HepG2 (cell line): Measurements from ENCODE around the gene P2RY11. TPM values are rescaled to one million over a fixed set of nuclear protein-coding genes. Genes with fewer than 3 reads are reported as not detected.

Experiments
- AGO2 ChIP-seq: fragments of 200-400 bp; formaldehyde crosslinking; optimal IDR thresholded peaks from 2 replicates; pipeline ENCODE3; 2017; ENCODE audit warnings: mild to moderate bottlenecking, low read depth, low read length, moderate library complexity
- AKNA ChIP-seq: sonication (generic); formaldehyde crosslinking; IDR thresholded peaks from 2 replicates; pipeline ENCODE4 v1.4.0; 2020; ENCODE audit warnings: missing genetic modification reagents, borderline replicate concordance
- ATF3 ChIP-seq: sonication (generic); formaldehyde crosslinking; IDR thresholded peaks from 2 replicates; pipeline ENCODE4 v1.4.0; 2020; ENCODE audit warnings: missing genetic modification reagents
- CENPT ChIP-seq: sonication (generic); formaldehyde crosslinking; IDR thresholded peaks from 2 replicates; pipeline ENCODE4 v1.8.0; 2022; ENCODE audit warnings: low read depth, mild to moderate bottlenecking, moderate library complexity, missing genetic modification reagents
- GZF1 ChIP-seq: sonication (generic); formaldehyde crosslinking; IDR thresholded peaks from 2 replicates; pipeline ENCODE4 v1.5.1; 2020; ENCODE audit warnings: mild to moderate bottlenecking, missing genetic modification reagents
- KLF6 ChIP-seq: IDR thresholded peaks from 2 replicates; pipeline ENCODE4 v1.8.0; 2016; ENCODE audit warnings: missing biosample characterization, missing genetic modification reagents
- LCORL ChIP-seq, 2 experiments: fragments of 450-650 bp in 1 of 2; sonication (generic) in 1 of 2; formaldehyde crosslinking in 1 of 2; IDR thresholded peaks; 2 replicates each; pipeline versions ENCODE4 v1.5.0 to v1.6.1; 2017 to 2020; ENCODE audit warnings: antibody characterized with exemption in 1 of 2, missing genetic modification reagents in 1 of 2
- MTF2 ChIP-seq: sonication (generic); formaldehyde crosslinking; IDR thresholded peaks from 2 replicates; pipeline ENCODE4 v1.5.0; 2020; ENCODE audit warnings: missing genetic modification reagents, borderline replicate concordance
- POLR2A ChIP-seq, 2 experiments: IDR thresholded peaks; 2 replicates each; pipeline ENCODE4 v1.6.1; 2011; ENCODE audit warnings: low read depth in 2 of 2, low read length in 2 of 2, mild to moderate bottlenecking in 1 of 2, moderate library complexity in 1 of 2; ENCODE audit not compliant: insufficient read depth in 1 of 2
- ZNF225 ChIP-seq: sonication (generic); formaldehyde crosslinking; IDR thresholded peaks from 2 replicates; pipeline ENCODE4 v1.4.0; 2020; ENCODE audit warnings: mild to moderate bottlenecking, missing genetic modification reagents
- ZNF563 ChIP-seq: sonication (generic); formaldehyde crosslinking; IDR thresholded peaks from 2 replicates; pipeline ENCODE4 v1.8.0; 2022; ENCODE audit warnings: mild to moderate bottlenecking, moderate library complexity, missing genetic modification reagents
- ZNF709 ChIP-seq: sonication (generic); formaldehyde crosslinking; IDR thresholded peaks from 2 replicates; pipeline ENCODE4 v1.5.0; 2020; ENCODE audit warnings: mild to moderate bottlenecking, missing genetic modification reagents
- ZNF891 ChIP-seq: sonication (generic); formaldehyde crosslinking; IDR thresholded peaks from 2 replicates; pipeline ENCODE4 v1.5.0; 2020; ENCODE audit warnings: mild to moderate bottlenecking, missing genetic modification reagents
- polyA plus RNA-seq, 8 experiments: library from polyadenylated mRNA; depleted of rRNA in 3 of 8; stranded (reverse) in 7 of 8; unstranded in 1 of 8; fragments of >200 nt; fragmentation: Illumina TruSeq in 4 of 8; extraction: Trizol in 4 of 8; gene quantifications; 2 replicates each; pipeline versions ENCODE4 v1.2.1 to v1.2.3, GENCODE V29; 2011 to 2016; ENCODE audit warnings: low read depth in 4 of 8, missing spikeins in 1 of 8, mixed read lengths in 1 of 8; ENCODE audit not compliant: insufficient read depth in 1 of 8
- total RNA-seq, 5 experiments: library from RNA; depleted of rRNA; stranded (reverse); fragments of >200 nt; fragmentation: Illumina TruSeq; extraction: Trizol; gene quantifications; 2 replicates each; pipeline ENCODE4 v1.2.3, GENCODE V29; 2016; ENCODE audit warnings: low read depth in 1 of 5
- TF ChIP-seq, protein P1 (sequence below): sonication (generic); formaldehyde crosslinking; IDR thresholded peaks from 2 replicates; pipeline ENCODE4 v1.8.0; 2023; ENCODE audit warnings: mild to moderate bottlenecking, missing genetic modification reagents
- TF ChIP-seq, protein P2 (sequence below): sonication (generic); formaldehyde crosslinking; IDR thresholded peaks from 2 replicates; pipeline ENCODE4; 2020; ENCODE audit warnings: missing genetic modification reagents, mild to moderate bottlenecking, borderline replicate concordance

The P2RY11 gene
- total and polyA plus RNA-seq, 2 of the 13 experiments (the other 11 are each of a cell fraction or from before 2014, with no cell fraction given), result 4.0 to 7.8 TPM

DNA sequence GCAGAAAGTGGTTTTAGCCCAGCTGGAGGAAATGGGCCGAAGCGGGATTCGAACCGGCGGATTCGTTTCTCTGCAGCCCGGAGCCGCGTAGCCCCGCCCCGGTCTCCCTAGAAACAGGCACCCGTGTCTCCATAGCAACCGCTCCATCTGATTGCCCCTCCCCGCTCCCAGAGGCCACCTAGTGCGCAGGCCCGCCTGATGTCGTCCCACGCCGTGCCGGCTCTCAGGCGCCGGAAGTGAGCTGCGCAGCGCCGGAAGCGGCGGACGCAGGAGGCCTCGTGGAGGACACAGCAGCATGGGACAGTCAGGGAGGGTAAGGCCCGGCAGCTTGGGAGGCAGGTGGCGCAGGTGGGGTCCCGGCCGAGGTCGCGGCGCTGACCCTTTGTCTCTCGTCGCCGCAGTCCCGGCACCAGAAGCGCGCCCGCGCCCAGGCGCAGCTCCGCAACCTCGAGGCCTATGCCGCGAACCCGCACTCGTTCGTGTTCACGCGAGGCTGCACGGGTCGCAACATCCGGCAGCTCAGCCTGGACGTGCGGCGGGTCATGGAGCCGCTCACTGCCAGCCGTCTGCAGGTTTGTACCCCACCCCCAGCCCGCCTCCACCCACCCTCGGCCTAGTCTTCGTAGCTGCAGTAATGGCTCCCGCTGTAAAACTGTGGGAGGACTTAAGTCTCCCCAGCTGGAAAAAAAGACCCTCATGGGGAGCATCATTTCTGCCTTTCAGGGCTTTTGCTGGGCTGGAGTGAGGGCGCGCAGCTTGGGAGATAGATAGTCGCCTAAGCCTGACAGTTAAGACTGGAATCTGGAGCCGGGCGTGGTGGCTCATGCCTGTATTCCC, 5.2 kb upstream of the P2RY11 start, which contains the start of gene PPAN (continued):
- TF ChIP-seq AKNA (CRISPR knock-in tag) (no peak), LCORL (IDR thresholded peaks at IDR 0.05) (no peak), LCORL (CRISPR knock-in tag; IDR thresholded peaks at IDR 0.05) (peak; percentile 50; the same call in 1 of the 2 replicates), ATF3 (CRISPR knock-in tag) (0 out of 2 replicates have a peak, but pooled peaks have one; percentile 60), KLF6 (CRISPR knock-in tag) (peak; percentile 70; the same call in 1 of the 2 replicates), ZNF225 (CRISPR knock-in tag) (peak; percentile 72; the same call in 1 of the 2 replicates), AGO2 (peak; percentile 71), MTF2 (peak; percentile 37; the same call in 1 of the 2 replicates), ZNF709 (CRISPR knock-in tag) (peak; percentile 73; the same call in 1 of the 2 replicates), CENPT (no peak), POLR2A (IDR thresholded peaks at IDR 0.05; ENCODE audit: insufficient read depth in 1 of 2, low read depth in 2 of 2, low read length in 2 of 2) (peak; percentile 87 to 93), GZF1 (0 out of 2 replicates have a peak, but pooled peaks have one; percentile 61), ZNF891 (peak; percentile 43; the same call in 1 of the 2 replicates), ZNF563 (CRISPR knock-in tag) (peak; percentile 93)
- TF ChIP-seq, protein P1, sequence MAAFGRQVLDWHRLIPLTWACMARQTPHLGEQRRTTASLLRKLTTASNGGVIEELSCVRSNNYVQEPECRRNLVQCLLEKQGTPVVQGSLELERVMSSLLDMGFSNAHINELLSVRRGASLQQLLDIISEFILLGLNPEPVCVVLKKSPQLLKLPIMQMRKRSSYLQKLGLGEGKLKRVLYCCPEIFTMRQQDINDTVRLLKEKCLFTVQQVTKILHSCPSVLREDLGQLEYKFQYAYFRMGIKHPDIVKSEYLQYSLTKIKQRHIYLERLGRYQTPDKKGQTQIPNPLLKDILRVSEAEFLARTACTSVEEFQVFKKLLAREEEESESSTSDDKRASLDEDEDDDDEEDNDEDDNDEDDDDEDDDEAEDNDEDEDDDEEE (CRISPR knock-in tag), result peak; percentile 92
- TF ChIP-seq, protein P2, sequence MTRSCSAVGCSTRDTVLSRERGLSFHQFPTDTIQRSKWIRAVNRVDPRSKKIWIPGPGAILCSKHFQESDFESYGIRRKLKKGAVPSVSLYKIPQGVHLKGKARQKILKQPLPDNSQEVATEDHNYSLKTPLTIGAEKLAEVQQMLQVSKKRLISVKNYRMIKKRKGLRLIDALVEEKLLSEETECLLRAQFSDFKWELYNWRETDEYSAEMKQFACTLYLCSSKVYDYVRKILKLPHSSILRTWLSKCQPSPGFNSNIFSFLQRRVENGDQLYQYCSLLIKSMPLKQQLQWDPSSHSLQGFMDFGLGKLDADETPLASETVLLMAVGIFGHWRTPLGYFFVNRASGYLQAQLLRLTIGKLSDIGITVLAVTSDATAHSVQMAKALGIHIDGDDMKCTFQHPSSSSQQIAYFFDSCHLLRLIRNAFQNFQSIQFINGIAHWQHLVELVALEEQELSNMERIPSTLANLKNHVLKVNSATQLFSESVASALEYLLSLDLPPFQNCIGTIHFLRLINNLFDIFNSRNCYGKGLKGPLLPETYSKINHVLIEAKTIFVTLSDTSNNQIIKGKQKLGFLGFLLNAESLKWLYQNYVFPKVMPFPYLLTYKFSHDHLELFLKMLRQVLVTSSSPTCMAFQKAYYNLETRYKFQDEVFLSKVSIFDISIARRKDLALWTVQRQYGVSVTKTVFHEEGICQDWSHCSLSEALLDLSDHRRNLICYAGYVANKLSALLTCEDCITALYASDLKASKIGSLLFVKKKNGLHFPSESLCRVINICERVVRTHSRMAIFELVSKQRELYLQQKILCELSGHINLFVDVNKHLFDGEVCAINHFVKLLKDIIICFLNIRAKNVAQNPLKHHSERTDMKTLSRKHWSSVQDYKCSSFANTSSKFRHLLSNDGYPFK (CRISPR knock-in tag), result peak; percentile 85
